WTC11 (cell line): Measurements from ENCODE around the gene EXOC4. TPM values are rescaled to one million over a fixed set of nuclear protein-coding genes. Genes with fewer than 3 reads are reported as not detected.

Source experiments
- ATAC-seq: fragments of 200-7000 bp; cut with Tn5 transposase; 2 replicates; pipeline ENCODE4 v1.10.0; 2021; ENCODE audit warnings: mild to moderate bottlenecking, moderate library complexity
- CTCF ChIA-PET: fragments of 300-600 bp; sonication (Branson Sonifier 250); formaldehyde crosslinking; loops from one replicate; lab custom pipeline; 2021; ENCODE audit warnings: antibody characterized with exemption; lab: Charles Lee
- POLR2A ChIA-PET: fragments of 350-600 bp; sonication (Branson Sonifier 250); formaldehyde crosslinking; loops from one replicate; lab custom pipeline; 2021; ENCODE audit warnings: antibody characterized with exemption; lab: Charles Lee
- DNase-seq: peaks from one replicate; pipeline ENCODE4 v3.0.0; 2021; ENCODE audit warnings: low spot score
- H3K27ac Mint-ChIP-seq: 2 replicates; pipeline ENCODE4 v1.8.0; 2021; ENCODE audit warnings: mixed read lengths
- H3K27me3 Mint-ChIP-seq: 2 replicates; pipeline ENCODE4 v1.8.0; 2021; ENCODE audit warnings: low read depth, mild to moderate bottlenecking, moderate library complexity, mixed read lengths
- H3K36me3 Mint-ChIP-seq: 2 replicates; pipeline ENCODE4 v1.8.0; 2021; ENCODE audit warnings: mixed read lengths
- H3K4me1 Mint-ChIP-seq: 2 replicates; pipeline ENCODE4 v1.8.0; 2022; ENCODE audit warnings: mixed read lengths
- H3K4me3 Mint-ChIP-seq: 2 replicates; pipeline ENCODE4 v1.8.0; 2021; ENCODE audit warnings: mild to moderate bottlenecking, moderate library complexity, mixed read lengths
- H3K9me3 Mint-ChIP-seq: 2 replicates; pipeline ENCODE4 v1.8.0; 2021; ENCODE audit warnings: mixed read lengths
- ATF2 ChIP-seq: sonication (generic); formaldehyde crosslinking; IDR thresholded peaks from 2 replicates; pipeline ENCODE4 v1.8.1; 2022; ENCODE audit warnings: low read depth, missing genetic modification reagents, borderline replicate concordance
- ATF3 ChIP-seq: sonication (generic); formaldehyde crosslinking; conservative IDR thresholded peaks from 2 replicates; pipeline ENCODE4 v1.8.1; 2022; ENCODE audit warnings: mild to moderate bottlenecking, missing genetic modification reagents
- CDX4 ChIP-seq: fragments of 250-450 bp; sonication (Bioruptor Pico); IDR thresholded peaks from 2 replicates; pipeline ENCODE4 v1.9.0; 2021; ENCODE audit warnings: moderate library complexity, mild to moderate bottlenecking, inconsistent platforms, borderline replicate concordance
- E2F1 ChIP-seq: sonication (generic); formaldehyde crosslinking; IDR thresholded peaks from 2 replicates; pipeline ENCODE4 v1.8.0; 2022; ENCODE audit warnings: mild to moderate bottlenecking, missing genetic modification reagents
- EMX1 ChIP-seq: fragments of 250-450 bp; sonication (Bioruptor Pico); IDR thresholded peaks from 2 replicates; pipeline ENCODE4 v1.8.0; 2021; ENCODE audit warnings: mild to moderate bottlenecking
- ETV6 ChIP-seq: sonication (generic); formaldehyde crosslinking; IDR thresholded peaks from 2 replicates; pipeline ENCODE4 v1.8.1; 2022; ENCODE audit warnings: mild to moderate bottlenecking, missing genetic modification reagents
- FOXK1 ChIP-seq: sonication (generic); formaldehyde crosslinking; IDR thresholded peaks from 2 replicates; pipeline ENCODE4 v1.8.0; 2022; ENCODE audit warnings: mild to moderate bottlenecking, moderate library complexity, missing genetic modification reagents
- GRHL2 ChIP-seq: fragments of 250-450 bp; sonication (Bioruptor Pico); IDR thresholded peaks from 2 replicates; pipeline ENCODE4 v1.8.0; 2022; ENCODE audit warnings: mild to moderate bottlenecking, moderate library complexity; ENCODE audit not compliant: insufficient replicate concordance, severe bottlenecking
- IRF1 ChIP-seq: sonication (generic); formaldehyde crosslinking; IDR thresholded peaks from 2 replicates; pipeline ENCODE4 v1.8.0; 2023; ENCODE audit warnings: missing genetic modification reagents
- PREB ChIP-seq: sonication (generic); formaldehyde crosslinking; IDR thresholded peaks from 2 replicates; pipeline ENCODE4 v1.8.1; 2022; ENCODE audit warnings: mild to moderate bottlenecking, missing genetic modification reagents, moderate library complexity, borderline replicate concordance
- PRRX2 ChIP-seq: fragments of 250-450 bp; sonication (Bioruptor Pico); IDR thresholded peaks from 2 replicates; pipeline ENCODE4 v1.8.0; 2021; ENCODE audit warnings: mild to moderate bottlenecking
- RORB ChIP-seq: fragments of 250-450 bp; sonication (Bioruptor Pico); IDR thresholded peaks from 2 replicates; pipeline ENCODE4 v1.9.0; 2021; ENCODE audit warnings: mild to moderate bottlenecking
- SMAD4 ChIP-seq: sonication (generic); formaldehyde crosslinking; IDR thresholded peaks from 2 replicates; pipeline ENCODE4 v1.8.0; 2022; ENCODE audit warnings: mild to moderate bottlenecking, missing genetic modification reagents
- SP1 ChIP-seq: sonication (generic); formaldehyde crosslinking; conservative IDR thresholded peaks from 2 replicates; pipeline ENCODE4 v1.8.1; 2022; ENCODE audit warnings: missing genetic modification reagents
- STAT6 ChIP-seq: sonication (generic); formaldehyde crosslinking; conservative IDR thresholded peaks from 2 replicates; pipeline ENCODE4 v1.8.1; 2023; ENCODE audit warnings: mild to moderate bottlenecking, low read depth, missing genetic modification reagents, moderate library complexity
- TP53 ChIP-seq: sonication (generic); formaldehyde crosslinking; IDR thresholded peaks from 2 replicates; pipeline ENCODE4 v1.8.1; 2023; ENCODE audit warnings: mild to moderate bottlenecking, missing genetic modification reagents
- USF2 ChIP-seq: sonication (generic); formaldehyde crosslinking; IDR thresholded peaks from 2 replicates; pipeline ENCODE4 v1.8.1; 2023; ENCODE audit warnings: mild to moderate bottlenecking, missing genetic modification reagents, moderate library complexity
- ZNF121 ChIP-seq: sonication (generic); formaldehyde crosslinking; IDR thresholded peaks from 2 replicates; pipeline ENCODE4 v1.8.0; 2023; ENCODE audit warnings: missing genetic modification reagents
- ZNF396 ChIP-seq: fragments of 250-450 bp; sonication (Bioruptor Pico); IDR thresholded peaks from 2 replicates; pipeline ENCODE4 v1.8.0; 2021; ENCODE audit warnings: mild to moderate bottlenecking, moderate library complexity, borderline replicate concordance
- ZNF532 ChIP-seq: fragments of 250-450 bp; sonication (Bioruptor Pico); IDR thresholded peaks from 2 replicates; pipeline ENCODE4 v1.9.0; 2021; ENCODE audit warnings: mild to moderate bottlenecking, borderline replicate concordance
- total RNA-seq: library from RNA; stranded (reverse); gene quantifications from 3 replicates; pipeline ENCODE4 v1.2.3, GENCODE V29; 2021

The EXOC4 gene
- total RNA-seq, 1 experiment from 2014 or later, result 62.0 TPM

GRCh38 chr7:133510326-133511055 lies 257.6 kb downstream of the EXOC4 start:
- no peak for TF ChIP-seq ETV6
- TF ChIP-seq FOXK1 (CRISPR knock-in tag), result no peak
- TF ChIP-seq TP53 (CRISPR knock-in tag), result no peak
- TF ChIP-seq SMAD4 (CRISPR knock-in tag), result no peak
- TF ChIP-seq ATF2 (CRISPR knock-in tag), result no peak
- TF ChIP-seq ATF3, result no peak
- TF ChIP-seq STAT6 (CRISPR knock-in tag), result no peak
- no peak for TF ChIP-seq SP1 (CRISPR knock-in tag)
- no peak for TF ChIP-seq ZNF121 (CRISPR knock-in tag)
- no peak for TF ChIP-seq EMX1 (CRISPR knock-in tag)
- no peak for TF ChIP-seq PRRX2 (CRISPR knock-in tag)
- no peak for TF ChIP-seq RORB
- no peak for TF ChIP-seq E2F1 (CRISPR knock-in tag)
- no peak for TF ChIP-seq USF2 (CRISPR knock-in tag)
- TF ChIP-seq PREB, result no peak
- TF ChIP-seq GRHL2 (CRISPR knock-in tag), result no peak
- no peak for DNase-seq
- POLR2A ChIA-PET, result no interaction called here

GRCh38 chr7:133511252-133511651 lies 258.4 kb downstream of the EXOC4 start:
- ChIA-PET POLR2A (no interaction called here), CTCF (no interaction called here)
- no peaks in the 10 kb centered on the region for H3K36me3 Mint-ChIP-seq
- TF ChIP-seq IRF1 (CRISPR knock-in tag) (no peak), ZNF396 (CRISPR knock-in tag) (no peak), ZNF532 (CRISPR knock-in tag) (no peak), CDX4 (CRISPR knock-in tag) (no peak)

More at GRCh38 chr7:133510326-133511055, 257.6 kb downstream of the EXOC4 start:
- ATAC-seq, result no peak
- CTCF ChIA-PET, result no interaction called here
- Mint-ChIP-seq H3K4me1 (peaks cover 16% of the 10 kb centered on the region), H3K4me3 (no peak overlapping the region), H3K36me3 (no peaks in the 10 kb centered on the region), H3K27ac (no peak overlapping the region), H3K9me3 (no peaks in the 10 kb centered on the region), H3K27me3 (no peaks in the 10 kb centered on the region)

More at GRCh38 chr7:133511252-133511651, 258.4 kb downstream of the EXOC4 start:
- H3K27me3 Mint-ChIP-seq, result no peaks in the 10 kb centered on the region
- H3K4me3 Mint-ChIP-seq, result no peak overlapping the region
- no peak overlapping the region for H3K27ac Mint-ChIP-seq
- H3K4me1 Mint-ChIP-seq, result peaks cover 17% of the 10 kb centered on the region
- DNase-seq, result no peak
- ATAC-seq, result no peak
- H3K9me3 Mint-ChIP-seq, result no peaks in the 10 kb centered on the region
